Measurements from ENCODE around the gene SLC4A5.

Gene SLC4A5, protein sequence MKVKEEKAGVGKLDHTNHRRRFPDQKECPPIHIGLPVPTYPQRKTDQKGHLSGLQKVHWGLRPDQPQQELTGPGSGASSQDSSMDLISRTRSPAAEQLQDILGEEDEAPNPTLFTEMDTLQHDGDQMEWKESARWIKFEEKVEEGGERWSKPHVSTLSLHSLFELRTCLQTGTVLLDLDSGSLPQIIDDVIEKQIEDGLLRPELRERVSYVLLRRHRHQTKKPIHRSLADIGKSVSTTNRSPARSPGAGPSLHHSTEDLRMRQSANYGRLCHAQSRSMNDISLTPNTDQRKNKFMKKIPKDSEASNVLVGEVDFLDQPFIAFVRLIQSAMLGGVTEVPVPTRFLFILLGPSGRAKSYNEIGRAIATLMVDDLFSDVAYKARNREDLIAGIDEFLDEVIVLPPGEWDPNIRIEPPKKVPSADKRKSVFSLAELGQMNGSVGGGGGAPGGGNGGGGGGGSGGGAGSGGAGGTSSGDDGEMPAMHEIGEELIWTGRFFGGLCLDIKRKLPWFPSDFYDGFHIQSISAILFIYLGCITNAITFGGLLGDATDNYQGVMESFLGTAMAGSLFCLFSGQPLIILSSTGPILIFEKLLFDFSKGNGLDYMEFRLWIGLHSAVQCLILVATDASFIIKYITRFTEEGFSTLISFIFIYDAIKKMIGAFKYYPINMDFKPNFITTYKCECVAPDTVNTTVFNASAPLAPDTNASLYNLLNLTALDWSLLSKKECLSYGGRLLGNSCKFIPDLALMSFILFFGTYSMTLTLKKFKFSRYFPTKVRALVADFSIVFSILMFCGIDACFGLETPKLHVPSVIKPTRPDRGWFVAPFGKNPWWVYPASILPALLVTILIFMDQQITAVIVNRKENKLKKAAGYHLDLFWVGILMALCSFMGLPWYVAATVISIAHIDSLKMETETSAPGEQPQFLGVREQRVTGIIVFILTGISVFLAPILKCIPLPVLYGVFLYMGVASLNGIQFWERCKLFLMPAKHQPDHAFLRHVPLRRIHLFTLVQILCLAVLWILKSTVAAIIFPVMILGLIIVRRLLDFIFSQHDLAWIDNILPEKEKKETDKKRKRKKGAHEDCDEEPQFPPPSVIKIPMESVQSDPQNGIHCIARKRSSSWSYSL

DNA sequence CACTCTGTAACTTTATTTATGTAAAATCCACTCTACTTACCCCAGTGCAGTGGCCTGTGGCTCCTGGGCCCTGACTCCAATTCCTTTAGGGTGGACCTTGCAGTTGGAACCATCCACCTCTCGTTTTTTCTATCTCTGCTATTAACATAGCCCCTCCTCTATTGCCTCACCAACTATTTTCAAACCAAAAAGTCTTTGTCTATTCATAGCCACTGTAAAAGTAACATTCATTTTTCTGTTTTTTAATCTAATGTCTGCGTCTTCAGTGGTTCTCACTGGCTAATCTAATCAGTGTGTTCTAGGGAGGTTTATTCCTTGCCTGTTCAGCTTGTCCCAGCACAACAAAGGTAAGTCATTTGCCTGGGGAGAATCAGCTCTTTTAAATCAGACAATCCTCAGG, at the start of gene SLC4A5:
SLC4A5 (minus strand) TSS at position 101 of the 400 bp plus-strand sequence. CDS start 28,393 bp downstream, outside the sequence.
- no peak for DNase-seq (ENCODE audit: low read depth in 2 of 2)

DNA sequence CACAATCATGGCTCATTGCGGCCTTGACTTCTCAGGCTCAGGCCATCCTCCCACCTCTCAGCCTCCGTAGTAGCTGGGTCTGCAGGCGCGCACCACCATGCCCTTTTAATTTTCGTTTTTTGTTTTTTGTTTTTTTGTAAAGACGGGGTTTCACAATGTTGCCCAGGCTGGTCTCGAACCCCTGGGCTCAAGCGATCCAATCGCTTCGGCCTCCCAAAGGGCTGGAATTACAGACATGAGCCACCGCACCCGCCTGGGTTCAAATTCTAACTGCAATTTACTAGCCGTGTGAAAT, 49.2 kb upstream of the SLC4A5 start:
- DNase-seq (ENCODE audit: low read depth in 2 of 2), result no peak

DNA sequence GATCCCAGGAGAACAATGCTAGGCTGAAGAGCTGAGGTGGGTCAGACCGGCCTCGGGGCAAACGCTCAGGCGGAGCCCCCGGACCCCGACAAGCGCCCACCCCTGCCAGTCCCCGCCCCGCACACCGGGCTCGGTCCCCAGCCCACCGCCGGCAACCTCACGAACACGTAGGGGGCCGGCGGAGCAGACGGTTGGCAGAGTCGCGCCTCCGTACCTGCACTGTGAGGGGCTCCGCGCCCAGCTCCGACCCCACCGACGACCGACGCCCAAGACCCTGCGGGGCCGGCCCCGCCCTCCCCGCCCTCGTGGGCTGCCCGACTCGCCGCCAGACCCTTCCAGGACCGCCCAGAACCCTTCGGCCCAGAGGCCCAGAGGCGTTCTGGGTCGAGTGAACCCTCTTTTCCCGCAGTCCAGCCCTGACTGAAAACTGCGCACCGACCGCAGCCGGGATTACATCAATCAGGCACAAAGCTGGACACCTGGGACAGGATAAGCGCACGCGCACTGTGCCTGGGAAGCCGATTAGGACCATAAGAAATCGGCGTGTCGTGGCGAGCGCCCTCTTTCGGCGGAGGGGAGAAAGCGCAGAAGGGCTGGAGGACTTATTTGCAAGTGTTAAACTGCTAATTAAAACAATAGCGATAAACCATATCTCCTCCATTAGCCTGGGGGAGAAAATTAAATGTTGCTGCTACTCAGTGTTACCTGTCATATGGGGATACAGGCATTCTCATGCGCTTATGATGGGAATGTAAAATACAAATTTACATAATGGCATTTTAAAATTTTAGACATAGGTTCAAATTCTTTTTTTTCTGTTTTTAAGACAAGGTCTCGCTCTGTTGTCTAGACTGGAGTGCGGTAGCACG, 48.6 kb upstream of the SLC4A5 start:
- peak; percentile 85 to 88 for DNase-seq (ENCODE audit: low read depth in 2 of 2)

GRCh38 chr2:74391209-74391579, 48.0 kb upstream of the SLC4A5 start:
- no peak for DNase-seq (ENCODE audit: low read depth in 2 of 2)

- no peak for DNase-seq (ENCODE audit: low read depth in 2 of 2)
Measured at GRCh38 chr2:74390606-74391005, 47.4 kb upstream of the SLC4A5 start.

DNA sequence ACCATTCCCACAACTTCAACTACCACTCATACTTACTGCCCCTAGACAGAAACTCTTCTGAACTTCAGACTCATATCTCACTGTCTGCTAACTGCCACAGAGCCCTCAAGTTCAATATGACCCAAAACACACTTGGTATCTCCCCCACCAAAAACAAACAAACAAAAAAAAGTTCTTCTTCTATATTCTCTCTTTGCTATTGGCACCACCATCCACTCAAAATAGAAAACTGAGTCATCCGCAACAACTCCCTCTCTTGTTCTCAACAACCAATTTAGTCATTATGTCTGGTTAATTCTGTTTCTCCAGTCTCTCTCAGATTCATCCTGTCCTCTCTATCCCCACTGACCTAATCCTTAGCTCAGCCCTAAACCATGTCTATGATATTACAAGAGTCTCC, 44.1 kb upstream of the SLC4A5 start:
- no peak for DNase-seq (ENCODE audit: low read depth in 2 of 2)

DNA sequence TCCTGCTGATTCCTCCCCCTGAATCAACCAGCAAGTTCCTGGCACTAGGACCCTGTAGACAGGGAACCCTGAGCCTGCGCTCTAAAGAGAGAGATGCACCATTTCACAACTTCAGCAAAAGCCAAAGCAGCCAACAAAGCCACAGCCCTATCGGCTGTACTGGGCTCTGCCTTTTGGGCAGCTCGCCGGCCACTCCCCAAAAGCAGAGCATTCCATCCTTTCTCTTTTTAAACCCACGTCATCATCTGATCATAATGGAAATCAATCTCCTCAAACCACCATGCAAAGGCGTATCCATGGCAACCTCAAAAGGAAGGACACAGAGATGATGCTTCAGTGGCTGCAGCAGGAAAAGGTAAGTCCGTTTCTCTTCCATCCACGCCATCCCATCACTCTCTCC, 42.2 kb upstream of the SLC4A5 start:
- DNase-seq (ENCODE audit: low read depth in 2 of 2), result no peak

GRCh38 chr2:74384051-74384450, 40.8 kb upstream of the SLC4A5 start:
- no peak for DNase-seq (ENCODE audit: low read depth in 2 of 2)

GRCh38 chr2:74383254-74383653, 40.0 kb upstream of the SLC4A5 start:
- no peak for DNase-seq (ENCODE audit: low read depth in 2 of 2)

- DNase-seq (ENCODE audit: low read depth in 2 of 2), result no peak
Measured at GRCh38 chr2:74381751-74382150, 38.5 kb upstream of the SLC4A5 start.

DNA sequence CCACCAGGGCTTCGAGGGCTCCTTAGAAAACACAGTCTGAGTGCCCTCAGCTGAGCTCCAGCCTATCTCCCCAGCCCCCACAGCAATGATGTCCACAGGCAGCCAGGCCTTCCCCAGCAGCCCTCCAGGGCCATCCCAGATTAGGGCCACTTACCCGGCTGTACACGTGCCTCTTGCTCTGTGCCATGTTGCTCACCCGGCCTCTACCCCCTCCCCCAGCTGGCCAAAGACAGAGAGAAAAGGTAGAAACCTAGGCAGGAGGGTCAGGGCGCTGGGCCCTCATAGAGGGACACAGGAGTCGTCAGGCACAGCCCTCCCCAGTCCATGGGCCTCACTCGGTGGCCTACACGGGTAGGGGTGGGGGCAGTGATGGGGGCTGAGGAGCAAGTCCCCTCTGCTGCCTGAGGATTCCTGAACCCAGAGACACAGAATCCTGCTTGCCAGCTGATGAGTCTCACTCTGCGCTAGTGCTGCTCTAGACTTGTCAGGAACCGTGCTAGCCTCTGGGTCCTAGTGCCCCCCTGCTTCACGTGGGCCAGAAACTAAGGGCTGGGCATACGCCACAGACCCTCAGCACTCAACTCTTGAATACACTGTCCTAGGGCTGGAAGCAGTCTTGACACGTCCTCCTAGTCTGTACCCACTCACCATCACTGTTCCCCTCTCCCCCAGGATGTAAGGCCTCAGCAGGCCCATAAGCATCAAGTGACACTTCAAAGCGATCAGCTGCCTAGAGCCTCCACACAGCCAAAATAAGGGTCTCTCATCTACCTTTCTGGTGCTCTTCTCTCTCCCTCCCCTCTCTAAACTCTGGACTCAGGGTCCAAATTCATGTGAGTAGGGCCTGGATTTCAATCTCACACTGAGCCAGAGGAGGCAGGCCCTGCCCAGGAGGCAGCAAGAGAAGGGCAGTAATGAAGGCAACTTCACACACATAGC, 36.9 kb upstream of the SLC4A5 start, which contains the start of gene DCTN1:
DCTN1 (minus strand) TSS at position 461 of the 939 bp plus-strand sequence; CDS start at position 187, 274 bp downstream.
- no peak for DNase-seq (ENCODE audit: low read depth in 2 of 2)

DNA sequence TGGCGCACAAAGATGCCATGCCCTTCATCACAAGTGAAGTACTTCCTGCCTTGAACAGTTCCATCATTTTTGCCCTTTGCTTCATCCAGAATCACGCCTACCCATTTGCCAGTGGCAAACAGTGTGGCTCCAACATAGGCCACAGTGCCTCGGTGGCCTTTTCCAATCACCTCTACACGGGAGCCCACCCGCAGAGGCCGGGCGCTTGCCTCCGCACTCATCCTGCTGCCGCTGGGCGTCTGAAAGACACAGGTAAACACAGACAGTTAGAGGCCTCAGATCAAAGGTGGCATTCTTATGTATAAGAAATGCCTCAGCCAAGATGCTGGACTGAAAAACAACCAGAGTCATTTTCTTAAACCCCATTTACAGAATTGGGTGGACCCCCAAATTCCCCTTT, 34.8 kb upstream of the SLC4A5 start:
- no peak for DNase-seq (ENCODE audit: low read depth in 2 of 2)

GRCh38 chr2:74375838-74376237, 32.6 kb upstream of the SLC4A5 start:
- DNase-seq (ENCODE audit: low read depth in 2 of 2), result no peak

- DNase-seq (ENCODE audit: low read depth in 2 of 2), result no peak
Measured at GRCh38 chr2:74374509-74375205, 31.4 kb upstream of the SLC4A5 start.

DNA sequence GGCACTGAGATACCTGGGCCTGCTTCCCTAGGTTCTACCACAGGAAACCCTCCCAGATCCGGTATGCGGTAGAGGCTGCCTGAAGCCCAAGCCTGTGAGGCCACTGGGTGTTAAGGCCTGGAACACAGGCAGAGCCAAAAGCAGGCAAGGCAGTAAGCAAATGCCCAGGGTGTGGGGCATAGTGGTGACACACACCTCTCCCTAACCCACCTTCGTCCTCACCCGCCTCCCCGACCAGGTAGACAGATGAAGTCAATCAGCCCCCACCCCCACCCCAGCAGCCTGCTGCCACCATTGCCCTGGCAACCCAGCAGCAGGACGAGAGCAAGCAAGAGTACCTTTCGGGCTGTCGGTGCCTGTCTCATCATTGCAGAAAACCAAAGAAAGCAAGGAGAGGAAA, 30.8 kb upstream of the SLC4A5 start:
- no peak for DNase-seq (ENCODE audit: low read depth in 2 of 2)

- no peak for DNase-seq (ENCODE audit: low read depth in 2 of 2)
Measured at GRCh38 chr2:74373221-74373676, 30.0 kb upstream of the SLC4A5 start.

- no peak for DNase-seq (ENCODE audit: low read depth in 2 of 2)
Measured at GRCh38 chr2:74372674-74373073, 29.5 kb upstream of the SLC4A5 start.

GRCh38 chr2:74371421-74371820, 28.2 kb upstream of the SLC4A5 start:
- DNase-seq (ENCODE audit: low read depth in 2 of 2), result no peak

- no peak for DNase-seq (ENCODE audit: low read depth in 2 of 2)
Measured at GRCh38 chr2:74369976-74370375, 26.8 kb upstream of the SLC4A5 start.

DNA sequence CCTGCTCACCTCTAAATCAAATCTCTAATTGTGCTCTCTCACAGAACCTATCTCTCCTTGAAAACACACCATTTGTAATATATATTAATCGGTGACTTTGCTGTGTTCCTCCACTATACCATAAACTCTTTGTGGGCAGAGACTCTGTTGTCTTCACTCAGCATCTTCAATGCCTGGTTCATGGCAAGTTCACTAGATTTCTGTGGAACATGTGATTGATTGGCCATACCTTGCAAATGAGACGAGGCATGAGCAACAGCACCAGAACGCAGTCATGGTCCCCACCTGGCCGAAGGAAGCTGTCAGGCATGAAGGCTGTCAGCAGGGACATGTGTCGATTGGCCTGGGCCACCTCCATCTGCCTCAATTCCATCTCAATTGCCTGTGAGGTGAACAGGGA, 25.3 kb upstream of the SLC4A5 start:
- DNase-seq (ENCODE audit: low read depth in 2 of 2), result no peak
